GM18907 (cell line): ENCODE results near the gene COPG2.
"Not testable (repeated sequence)": the region's sequence is repeated elsewhere in the genome, so short reads cannot be mapped to it uniquely, and the experiment has no call there.

Experiments
- ATAC-seq: cut with Tn5 transposase; IDR thresholded peaks from one replicate; pipeline ENCODE4 v1.9.1; 2021; ENCODE audit warnings: mild to moderate bottlenecking, moderate library complexity; ENCODE audit not compliant: unreplicated experiment

COPG2 gene

DNA sequence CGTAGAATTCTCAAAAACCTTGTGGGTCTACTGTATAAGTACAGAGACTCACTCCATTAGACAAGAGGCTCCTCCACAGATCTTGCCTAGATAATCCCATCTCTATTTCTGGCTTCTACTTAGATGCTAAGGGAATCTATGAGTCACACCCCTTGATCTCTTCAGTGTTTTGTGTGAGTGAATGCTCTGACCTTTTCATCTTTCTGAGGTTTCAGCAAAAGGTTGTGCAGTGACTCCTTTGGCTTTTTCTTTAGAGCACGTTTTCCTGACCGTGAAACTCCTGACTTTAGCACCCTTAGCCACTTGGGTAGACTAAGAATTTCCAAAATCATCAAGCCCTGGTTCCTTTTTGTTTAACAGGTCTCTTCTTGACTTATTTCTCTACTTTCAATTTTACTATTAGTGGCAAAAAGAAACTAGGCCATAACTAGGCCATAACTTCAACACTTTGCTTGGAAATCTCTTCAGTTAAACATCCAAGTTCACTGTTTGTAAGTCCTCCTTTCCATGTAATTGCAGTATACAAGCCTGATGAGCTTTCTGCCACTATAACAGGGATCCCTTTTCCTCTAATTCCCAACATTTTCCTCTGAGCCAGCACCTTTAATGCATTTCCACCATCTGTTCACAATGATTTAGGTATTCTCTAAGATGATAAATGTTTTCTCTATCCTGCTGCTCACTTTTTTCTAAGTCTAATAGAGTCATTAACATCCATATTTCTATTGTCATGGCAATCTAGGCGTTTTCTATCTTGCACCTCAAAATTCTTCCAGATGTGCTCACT is 19.4 kb downstream of the COPG2 start:
- ATAC-seq = peak; percentile 63

DNA sequence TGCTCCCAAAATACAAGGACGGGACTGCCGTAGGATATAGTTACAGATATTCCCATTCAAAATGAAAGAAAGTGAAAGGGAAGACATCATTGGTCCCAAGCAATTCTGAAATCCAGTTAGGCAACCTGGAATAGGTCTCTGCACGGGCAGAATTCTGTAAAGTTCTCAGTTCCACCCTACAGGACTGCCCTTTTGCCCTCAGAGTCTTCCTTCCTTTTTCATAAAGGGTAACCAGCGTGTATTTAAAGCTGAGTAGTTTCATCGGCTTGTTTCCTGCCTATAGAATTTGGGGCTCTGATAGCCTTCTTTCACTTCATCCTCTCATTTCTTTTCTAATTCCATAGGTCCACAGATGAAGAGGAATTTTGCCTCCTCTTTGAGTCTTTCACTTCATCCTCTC is 20.0 kb downstream of the COPG2 start:
- peak; percentile 13 for ATAC-seq

DNA sequence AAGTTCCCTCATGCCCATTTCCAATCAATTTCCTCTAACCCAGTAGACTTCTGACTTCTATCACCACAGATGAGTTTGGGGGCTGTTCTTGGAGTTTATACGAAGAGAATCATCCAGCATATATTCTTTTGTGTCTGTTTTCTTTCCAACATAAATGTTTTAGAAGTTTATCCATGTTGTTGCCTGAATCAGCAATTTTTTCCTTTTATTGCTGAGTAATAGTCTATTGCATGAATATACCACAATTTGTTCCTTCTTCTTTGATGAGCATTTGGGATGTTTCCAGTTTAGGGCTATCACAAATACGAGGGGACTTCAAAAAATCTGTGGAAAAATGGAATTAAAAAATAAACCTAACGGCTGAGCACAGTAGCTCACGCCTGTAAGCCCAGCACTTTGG is 26.2 kb downstream of the COPG2 start:
- ATAC-seq = no peak

DNA sequence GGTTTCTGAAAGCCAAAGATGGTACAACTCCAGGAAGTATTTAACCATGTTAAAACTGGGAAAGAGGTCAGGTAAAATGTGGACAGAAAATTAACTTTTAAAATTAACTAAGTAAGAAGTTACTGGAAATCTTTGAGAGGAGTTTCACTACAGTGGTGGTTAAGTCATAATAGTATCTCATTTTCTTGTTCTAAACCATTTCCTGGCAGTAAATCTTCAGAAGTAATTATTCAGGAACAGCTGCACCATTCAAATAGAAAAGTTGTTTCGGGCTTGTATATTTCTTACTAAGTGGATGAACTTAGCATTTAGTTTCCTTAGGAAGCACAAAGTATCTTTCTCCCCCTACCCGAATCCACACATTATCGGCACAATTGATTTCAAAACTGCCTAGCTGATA is 27.1 kb downstream of the COPG2 start:
- no peak for ATAC-seq

DNA sequence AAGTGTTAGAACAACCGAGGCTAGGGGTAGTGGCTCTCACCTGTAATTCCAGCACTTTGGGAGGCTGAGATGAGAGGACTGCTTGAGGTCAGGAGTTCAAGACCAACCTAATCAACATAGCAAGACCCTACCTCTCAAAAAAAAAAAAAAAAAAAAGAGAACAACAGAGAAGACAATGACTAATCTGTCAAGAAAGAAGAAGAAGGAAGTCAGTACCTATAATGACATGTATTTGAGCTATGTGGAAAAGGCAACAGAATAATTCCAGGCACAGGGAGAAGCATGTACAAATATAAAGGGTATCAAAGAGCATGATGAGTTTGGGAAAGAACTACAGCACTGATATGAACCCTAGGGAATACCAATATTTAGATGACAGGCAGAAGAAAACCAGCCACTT is 27.5 kb downstream of the COPG2 start:
- ATAC-seq = no peak

DNA sequence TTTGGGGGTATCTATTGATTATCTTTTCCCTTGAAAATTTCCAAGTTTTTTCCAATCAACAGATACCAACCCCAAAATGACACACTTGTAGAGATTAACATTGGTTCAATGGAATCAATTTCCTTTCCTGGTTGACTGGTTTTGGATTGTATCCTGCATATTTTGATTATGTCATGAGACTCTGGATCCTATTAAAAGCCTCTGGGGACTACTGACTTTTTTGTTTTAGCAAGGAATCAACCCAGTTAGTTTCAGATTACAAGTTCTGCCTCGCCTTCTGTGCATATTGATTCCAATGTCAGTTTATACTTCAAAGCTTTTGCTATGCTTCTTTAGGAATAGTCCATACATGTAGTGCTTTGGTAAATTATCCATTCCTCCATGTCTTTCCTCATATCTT is 29.2 kb downstream of the COPG2 start:
- ATAC-seq = no peak

DNA sequence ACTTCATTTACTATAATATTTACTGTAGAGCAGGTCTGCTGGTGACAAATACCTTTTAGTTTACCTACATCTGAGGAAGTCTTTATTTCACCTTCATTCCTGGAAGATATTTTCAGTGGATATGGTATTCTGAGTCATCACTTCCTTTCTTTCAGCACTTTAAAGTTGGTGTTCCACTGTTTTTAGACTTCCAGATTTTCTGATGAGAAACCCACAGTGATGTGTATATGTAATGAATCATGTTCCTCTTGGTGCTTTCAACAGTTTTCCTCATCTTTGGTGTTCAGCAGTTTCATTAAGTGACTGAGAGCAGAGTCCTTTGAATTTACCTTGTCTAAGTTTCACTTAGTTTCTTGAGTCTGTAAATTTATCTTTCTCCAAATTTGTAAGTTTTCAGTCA is 36.4 kb downstream of the COPG2 start:
- no peak for ATAC-seq

DNA sequence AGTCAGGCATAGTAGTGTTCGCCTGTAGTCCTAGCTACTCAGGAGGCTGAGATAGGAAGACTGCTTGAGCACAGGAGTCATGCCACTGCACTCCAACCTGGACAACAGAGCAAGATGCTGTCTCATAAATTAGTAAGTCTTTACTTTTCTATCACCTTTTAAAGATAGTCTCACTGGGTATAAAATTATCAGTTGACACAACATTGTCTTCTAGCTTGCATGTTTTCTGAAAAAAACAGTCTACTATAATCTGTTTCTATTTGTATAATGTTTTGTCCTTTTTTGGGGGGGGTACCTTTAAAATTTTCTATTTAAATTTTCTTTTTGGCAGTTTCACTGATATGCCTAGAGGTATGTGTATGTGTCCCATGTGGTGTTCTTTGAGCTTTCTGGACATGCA is 39.6 kb downstream of the COPG2 start:
- no peak for ATAC-seq

DNA sequence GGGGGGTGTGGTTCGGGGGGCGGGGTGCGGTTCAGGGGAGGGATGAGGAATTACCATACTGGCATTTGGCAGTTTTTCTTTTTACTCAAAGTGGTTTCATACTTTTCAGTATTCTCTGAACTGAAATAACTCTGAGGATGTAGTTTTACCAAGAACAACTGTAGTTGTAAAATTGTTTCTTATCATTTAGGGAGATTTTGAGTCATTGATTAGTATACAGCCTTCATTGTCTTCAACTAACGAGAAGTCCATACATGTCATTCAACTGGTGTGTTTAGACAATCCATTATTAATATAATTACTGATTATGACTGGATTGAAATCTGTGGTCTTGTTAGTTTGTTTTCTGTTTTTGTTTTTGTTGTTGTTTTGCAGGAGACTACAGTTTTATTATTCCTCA is 40.8 kb downstream of the COPG2 start:
- ATAC-seq = no peak

DNA sequence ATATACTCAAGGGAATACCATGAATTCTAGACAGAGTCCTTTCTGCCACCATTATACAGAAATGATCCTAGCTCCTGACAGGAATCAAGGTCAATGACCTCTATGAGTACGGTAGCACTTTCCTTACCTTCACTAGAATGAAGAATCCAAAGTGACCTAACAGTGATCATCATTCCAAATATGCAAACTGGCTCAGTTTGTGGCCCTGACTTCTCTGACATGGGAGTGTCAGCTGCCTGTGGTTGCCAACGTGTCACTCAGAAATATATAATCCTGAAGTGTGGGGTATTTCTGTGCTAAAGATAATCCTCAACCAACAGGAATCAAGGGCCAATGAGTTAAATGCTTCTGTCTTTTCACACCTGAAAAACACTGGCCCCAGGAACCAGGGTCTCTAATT is 45.7 kb downstream of the COPG2 start:
- ATAC-seq = no peak

DNA sequence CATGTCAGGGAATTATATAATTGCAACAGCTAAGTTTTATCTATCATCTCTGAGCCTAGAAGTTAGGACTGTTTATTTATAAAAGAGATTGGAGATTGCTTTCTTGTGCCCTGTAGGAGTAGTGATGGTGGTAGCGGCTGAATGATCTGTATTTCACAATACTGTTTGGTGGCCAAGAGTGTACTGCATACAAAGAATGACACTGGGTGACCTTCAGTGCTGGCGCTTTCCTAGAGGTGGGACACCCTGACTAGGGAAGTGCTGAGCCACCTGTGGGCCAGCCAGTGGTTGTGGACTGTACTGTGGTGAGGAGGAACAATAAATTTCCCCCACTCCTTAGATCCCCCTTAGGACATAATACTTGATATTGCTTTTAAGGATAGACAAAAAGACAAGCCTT is 53.0 kb downstream of the COPG2 start:
- no peak for ATAC-seq

DNA sequence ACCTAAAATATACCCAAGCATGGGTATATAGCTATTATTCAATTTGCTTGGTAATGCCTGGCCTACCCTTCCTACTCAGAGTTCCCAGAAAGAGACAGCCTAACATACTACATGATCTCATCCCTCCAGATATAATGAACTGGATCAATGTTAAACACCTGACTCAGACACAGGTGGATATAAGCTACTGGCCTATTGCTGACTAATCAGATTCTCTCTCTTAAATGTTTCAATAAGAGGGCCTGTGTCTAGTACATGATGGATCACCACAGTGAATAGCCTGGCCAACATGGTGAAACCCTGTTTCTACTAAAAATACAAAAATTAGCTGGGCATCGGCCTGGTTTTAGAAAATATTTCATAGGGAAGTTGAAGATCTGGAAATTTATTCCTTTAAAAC is 54.1 kb downstream of the COPG2 start:
- no peak for ATAC-seq

DNA sequence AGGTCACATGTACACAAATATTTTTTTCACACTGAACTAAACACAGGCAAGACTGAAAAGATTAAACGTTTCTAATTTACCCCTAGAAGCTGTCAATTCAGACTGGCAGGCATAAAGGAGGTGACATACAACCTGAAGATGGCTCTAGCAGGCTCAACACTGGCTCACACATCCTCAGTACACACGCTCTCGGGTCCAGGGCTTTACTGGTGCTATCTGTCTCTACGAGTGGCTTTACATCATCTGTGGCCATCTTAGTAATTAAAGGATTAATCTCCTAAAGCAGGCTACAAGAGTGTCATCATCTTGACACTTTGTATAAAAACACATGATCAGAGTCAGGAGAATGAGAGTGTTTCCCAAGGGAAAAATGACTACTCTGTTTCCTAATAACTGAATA is 57.3 kb downstream of the COPG2 start:
- ATAC-seq = no peak

DNA sequence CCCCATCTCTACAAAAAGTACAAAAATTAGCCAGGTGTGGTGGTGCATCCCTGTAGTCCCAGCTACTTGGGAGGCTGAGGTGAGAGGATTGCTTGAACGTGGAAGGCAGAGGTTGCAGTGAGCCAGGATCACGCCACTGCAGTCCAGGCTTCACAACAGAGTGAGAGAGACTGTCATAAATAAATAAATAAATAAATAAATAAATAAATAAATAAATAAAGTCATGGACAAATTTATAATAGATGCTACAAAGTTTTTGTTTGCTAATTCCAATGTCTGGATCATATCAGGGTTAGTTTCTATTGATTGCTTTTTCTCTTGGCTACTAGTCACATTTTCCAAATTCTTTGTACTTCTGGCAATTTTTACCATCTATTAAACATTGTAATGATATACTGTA is 61.5 kb downstream of the COPG2 start:
- ATAC-seq = not testable (repeated sequence)

DNA sequence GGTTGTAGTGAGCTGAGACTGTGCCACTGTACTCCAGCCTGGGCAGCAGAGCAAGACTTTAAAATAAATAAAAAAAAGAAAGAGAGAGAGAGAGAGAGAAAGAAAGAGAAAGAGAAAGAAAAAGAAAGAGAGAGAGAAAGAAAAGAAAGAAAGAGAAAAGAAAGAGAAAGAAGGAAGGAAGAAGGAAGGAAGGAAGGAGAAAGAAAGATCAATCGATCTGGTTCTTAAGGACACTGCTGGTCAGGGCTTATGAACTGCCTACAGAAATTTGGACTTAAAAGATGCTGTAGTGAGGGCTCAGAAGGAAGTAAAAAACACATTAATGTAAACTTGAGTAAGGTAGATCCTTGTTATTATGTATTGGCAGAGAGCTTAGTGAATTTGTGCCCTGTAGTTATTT is 62.4 kb downstream of the COPG2 start:
- ATAC-seq = no peak

DNA sequence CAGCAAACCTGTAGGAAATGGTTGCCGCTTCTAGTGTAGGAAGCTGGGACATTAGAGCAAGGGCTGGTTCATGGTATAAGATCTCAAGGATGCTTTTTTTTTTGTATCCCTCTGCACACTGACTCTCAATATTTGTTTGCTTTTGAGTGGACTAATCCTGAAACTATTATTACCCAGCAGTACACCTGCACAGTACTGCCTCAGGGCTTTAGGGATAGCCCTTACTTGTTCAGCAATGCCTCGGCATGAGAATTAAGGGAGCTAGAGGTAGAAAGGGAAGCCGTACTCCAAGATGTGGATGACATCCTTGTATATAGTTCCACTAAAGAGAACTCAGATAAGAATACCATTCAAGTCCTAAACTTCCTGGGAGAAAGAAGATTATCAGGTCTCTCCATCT is 70.5 kb downstream of the COPG2 start:
- no peak for ATAC-seq

DNA sequence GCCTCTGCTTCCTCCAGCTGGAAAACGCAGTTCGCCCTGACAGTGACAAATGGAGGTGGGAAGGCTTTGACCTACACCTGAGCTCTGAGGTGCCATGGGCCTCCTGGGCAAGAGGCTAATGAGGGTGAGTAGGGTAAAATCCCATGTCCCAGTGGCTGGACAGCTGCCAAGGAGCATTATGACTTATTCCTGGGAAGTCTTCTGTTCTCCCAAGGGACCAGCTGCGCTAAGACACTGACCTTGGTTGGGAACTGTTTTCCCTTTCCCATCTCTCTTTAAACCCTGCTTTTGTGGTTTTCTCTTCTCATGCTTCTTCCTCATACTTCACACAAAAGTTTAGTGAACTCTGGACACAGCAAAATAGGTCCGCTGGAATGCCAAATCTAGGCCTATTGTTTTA is 72.6 kb downstream of the COPG2 start:
- ATAC-seq = no peak

DNA sequence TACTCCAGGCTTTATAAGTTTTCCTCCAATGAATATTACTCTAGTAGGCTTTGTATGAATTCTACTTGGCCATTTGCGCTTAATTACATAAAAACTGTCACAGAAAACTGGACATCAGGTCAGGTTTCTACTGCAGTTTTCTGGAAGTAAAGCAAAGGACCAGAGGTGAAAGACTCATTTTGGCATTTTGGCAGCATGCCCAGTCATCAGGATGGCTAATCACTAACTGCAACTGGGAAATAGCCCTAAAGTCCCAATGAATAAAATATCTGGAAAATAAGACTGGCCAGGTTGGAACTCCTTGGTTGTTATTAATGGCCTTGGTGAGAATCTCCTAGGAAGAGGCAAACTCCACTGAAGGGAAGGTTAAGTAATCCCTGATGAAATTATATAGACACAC is 75.5 kb downstream of the COPG2 start:
- ATAC-seq = no peak

DNA sequence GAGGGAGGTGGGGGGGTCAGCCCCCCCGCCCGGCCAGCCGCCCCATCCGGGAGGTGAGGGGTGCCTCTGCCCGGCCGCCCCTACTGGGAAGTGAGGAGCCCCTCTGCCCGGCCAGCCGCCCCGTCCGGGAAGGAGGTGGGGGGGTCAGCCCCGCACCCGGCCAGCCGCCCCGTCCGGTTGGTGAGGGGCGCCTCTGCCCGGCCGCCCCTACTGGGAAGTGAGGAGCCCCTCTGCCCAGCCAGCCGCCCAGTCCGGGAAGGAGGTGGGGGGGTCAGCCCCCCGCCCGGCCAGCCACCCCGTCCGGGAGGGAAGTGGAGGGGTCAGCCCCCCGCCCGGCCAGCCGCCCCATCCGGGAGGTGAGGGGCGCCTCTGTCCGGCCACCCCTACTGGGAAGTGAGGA is 77.1 kb downstream of the COPG2 start:
- not testable (repeated sequence) for ATAC-seq

DNA sequence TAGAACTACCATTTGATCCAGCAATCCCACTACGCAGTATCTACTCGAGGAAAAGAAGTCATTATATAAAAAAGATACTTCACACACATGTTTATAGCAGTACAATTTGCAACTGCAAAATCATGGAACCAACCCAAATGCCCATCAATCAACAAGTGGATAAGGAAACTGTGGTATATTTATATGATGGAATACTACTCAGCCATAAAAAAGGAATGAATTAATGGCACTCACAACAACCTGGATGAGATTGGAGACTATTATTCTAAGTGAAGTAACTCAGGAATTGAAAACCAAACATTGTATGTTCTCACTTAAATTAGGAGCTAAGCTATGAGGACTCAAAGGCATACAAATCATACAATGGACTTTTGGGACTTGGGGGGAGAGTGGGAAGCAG is 82.6 kb downstream of the COPG2 start:
- not testable (repeated sequence) for ATAC-seq

DNA sequence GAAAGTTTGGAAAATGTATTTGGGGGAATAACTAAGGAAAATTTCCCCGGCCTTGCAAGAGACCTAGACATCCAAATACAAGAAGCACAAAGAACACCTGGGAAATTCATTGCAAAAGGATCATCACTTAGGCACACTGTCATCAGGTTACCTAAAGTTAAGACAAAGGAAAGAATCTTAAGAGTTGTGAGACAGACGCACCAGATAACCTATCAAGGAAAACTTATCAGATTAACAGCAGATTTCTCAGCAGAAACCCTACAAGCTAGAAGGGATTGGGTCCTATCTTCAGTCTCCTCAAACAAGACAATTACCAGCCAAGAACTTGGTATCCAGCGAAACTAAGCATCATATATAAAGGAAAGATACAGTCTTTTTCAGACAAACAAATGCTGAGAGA is 93.4 kb downstream of the COPG2 start:
- not testable (repeated sequence) for ATAC-seq

DNA sequence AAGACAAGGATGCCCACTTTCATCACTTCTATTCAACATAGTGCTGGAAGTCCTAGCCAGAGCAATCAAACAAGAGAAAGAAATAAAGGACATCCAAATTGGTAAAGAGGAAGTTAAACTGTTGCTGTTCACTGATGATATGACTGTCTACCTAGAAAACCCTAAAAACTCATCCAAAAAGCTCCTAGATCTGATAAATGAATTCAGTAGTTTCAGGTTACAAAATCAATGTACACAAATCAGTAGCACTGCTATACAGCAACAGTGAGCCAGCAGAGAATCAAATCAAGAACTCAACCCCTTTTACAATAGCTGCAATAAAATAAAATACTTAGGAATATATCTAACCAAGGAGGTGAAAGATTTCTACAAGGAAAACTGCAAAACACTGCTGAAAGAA is 98.4 kb downstream of the COPG2 start:
- not testable (repeated sequence) for ATAC-seq

DNA sequence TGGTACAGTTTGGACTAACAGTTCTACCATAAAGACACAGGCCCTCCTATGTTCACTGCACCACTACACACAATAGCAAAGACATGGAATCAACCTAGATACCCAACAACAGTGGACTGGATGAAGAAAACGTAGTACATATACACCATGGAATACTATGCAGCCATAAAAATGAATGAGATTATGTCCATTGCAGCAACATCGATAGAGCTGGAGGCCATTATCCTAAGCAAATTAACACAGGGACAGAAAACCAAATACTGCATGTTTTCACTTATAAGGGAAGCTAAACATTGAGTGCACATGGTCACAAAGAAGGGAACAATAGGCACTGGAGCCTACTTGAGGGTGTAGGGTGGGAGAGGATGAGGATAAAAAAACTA is 101.7 kb downstream of the COPG2 start:
- ATAC-seq = no peak
